Measurements from ENCODE around the gene GRXCR2.
A peak's percentile ranks its signal among the peaks of the same experiment; 100 is the strongest.
"Not testable (repeated sequence)": the region's sequence is repeated elsewhere in the genome, so short reads cannot be mapped to it uniquely, and the experiment has no call there.

Gene GRXCR2, protein sequence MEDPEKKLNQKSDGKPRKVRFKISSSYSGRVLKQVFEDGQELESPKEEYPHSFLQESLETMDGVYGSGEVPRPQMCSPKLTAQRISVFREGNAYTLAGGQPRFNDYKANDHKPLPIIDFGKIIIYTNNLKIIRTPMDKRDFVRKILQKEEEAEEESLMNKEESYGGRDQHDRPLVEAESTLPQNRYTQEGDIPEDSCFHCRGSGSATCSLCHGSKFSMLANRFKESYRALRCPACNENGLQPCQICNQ

DNA sequence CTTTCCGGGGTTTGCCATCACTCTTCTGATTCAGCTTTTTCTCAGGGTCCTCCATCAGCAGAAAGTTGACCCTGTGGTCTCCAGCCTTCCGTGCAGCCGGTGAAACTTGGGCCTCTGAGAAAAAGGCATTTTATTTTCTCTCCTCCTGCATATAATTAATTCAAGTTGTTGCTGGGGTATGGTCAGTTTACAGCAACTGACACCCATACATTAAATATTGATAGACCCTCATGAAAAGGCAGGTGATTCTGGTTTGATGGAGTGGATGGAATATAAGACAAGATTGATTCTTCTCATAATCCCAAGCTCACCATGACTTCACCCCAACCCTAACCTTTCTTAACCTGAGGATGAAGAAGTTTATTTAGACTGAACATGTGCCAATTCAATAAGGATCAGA, at the start of gene GRXCR2:
TSS of gene GRXCR2 (minus strand) at position 101 of the 400 bp plus-strand sequence. CDS start at position 55, 46 bp downstream.
- no peak for DNase-seq

DNA sequence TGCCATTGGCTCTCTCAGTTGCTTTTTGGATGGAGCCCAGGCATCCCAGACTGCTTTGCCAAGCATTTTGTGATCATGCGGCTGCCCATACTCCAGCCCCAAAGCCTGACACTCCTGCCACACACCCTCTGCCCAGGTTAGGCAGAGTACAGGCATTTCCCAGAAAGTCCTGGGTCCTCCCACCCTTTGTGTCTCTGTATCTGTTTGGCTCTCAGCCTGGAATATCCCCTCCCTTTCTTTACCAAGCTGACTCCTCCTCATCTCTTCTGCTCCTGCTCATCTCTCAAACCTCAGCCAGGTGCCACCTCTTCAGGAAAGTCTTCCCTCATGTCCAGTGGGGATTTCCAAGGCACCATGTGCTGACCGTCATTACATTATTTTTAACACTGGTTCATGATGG, 49.2 kb upstream of the GRXCR2 start:
- DNase-seq: no peak

DNA sequence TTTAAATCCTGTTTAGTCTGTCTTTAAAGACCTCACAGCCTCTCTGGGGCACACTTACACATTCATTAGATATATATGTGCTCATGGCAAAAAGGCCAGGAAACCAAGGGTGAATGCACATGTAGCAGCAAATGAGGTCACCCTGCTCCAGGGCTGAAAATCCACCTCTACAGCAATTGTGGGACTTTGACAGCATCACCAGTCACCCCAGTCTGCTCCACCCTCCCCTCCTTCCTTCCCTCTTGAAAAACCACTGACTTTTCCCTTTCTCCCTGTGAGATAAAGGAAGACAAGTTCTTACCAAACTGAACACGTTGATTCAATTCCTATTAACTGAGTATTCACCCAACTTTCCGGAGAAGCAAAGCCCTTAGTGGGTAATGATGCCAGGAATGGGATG, 48.4 kb upstream of the GRXCR2 start:
- no peak for DNase-seq

DNA sequence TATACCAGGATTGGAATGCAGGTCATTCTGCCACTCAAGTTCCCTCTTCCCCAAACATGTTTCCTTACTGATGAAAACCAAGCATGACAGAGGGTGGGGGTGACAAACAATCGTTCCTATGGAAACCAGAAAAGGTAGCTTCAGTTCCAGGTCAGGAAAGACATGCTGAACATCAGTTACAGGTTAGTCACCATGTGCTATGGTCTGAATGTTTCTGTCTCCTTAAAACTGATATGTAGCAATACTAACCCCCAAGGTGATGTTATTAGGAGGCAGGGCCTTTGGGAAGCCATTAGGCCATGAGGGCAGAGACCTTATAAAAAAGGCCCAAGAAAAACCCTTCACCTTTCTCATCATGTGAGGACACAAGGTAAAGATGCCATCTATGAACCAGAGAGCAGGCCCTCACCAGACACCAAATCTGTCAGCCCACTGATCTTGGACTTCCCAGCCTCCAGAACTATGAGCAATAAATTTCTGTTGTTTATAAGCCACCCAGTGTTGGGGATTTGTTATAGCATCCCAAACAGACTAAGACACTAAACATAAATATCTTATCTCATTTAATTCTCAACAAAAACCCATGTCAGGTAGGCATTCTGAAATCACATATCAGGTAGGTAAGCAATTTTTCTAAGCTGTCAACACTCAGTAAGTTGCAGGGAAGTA, 47.9 kb upstream of the GRXCR2 start:
- no peak for DNase-seq

DNA sequence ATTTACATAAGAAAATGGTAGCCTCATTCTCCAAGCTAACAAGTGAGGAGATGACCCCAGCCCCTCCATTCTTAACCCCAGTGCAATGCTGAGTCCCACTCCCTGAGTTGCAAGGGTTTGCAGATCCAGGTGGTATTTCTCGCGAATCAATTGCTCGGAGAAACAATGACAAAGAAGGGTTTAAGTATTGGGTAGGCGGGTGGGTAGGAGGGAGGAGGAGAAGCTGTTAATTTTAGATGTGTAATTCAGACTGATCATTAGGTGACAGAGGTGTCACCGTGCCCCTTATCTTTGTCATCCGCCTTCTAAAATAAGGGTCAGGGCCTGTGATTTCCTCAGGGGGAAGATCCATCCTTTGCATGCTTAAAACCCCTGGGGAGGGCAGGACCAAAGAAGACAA, 46.6 kb upstream of the GRXCR2 start:
- DNase-seq: no peak

DNA sequence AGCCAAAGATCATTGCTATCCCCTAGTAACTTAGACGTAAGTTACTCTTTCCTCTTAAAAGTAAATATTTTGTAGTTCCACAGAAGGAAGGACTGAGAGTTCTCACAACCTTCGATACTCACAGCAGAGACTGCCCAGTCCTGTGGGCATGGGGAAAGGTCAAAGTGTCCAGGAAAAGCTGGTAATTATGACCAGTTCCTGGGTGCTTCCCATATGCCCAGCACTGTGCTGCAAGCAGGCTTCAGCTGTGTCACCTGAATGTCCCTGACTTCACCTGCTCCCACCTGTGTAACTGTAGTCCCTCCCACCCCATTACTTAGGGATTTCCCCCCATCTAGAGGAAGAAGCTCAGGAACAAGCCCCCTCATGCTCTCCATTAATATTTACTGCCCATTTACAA, 45.6 kb upstream of the GRXCR2 start:
- no peak for DNase-seq

DNA sequence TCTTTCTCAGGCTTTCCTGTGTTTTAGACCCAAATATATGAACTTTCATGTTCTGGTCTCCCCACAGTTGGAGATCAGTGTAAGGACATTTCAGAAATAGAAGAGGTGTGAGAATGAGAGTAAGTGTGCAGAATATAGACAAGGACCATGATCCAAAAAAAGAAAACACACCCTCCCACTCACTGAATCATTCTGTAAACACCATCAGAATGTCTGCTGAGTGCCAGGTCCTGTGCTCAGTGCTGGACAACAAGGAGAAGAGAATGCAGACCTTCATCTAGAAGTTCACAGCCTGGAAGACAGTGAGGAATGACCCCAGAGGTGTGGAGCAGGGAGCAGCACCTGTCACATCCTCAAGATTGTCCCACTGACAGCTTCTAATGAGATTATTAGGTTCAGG, 44.5 kb upstream of the GRXCR2 start:
- no peak for DNase-seq

DNA sequence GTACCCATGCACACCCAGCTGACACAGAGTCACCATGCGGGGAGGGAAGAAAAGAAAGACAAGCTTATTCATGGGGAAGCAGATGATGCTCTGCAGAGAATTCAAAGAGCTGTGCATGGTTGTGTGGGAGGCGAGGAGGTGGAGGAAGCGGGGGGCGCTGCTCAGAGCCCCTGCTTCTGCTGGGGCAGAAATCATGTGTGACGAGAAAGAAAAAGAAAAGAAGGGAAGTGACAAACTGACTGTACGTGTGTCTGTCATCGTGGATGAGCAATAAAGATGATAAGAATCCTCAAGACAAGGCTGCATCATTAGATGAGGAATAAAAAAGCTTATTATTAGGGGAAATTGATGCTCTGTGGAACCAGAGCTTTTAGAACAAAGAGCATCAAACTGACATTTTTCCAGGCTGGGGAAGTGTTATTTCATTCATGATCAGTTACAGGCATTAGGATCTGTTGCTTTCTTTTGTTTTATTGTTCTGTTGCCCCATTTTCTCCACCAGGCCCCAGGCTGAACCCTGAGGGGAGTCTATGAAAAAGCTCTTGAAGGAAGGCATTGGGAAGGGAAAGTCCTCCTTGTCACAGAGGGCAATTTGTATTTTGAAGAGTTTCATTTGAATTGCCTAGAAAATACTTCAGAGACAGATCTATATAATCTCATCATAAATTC, 43.3 kb upstream of the GRXCR2 start:
- no peak for DNase-seq

DNA sequence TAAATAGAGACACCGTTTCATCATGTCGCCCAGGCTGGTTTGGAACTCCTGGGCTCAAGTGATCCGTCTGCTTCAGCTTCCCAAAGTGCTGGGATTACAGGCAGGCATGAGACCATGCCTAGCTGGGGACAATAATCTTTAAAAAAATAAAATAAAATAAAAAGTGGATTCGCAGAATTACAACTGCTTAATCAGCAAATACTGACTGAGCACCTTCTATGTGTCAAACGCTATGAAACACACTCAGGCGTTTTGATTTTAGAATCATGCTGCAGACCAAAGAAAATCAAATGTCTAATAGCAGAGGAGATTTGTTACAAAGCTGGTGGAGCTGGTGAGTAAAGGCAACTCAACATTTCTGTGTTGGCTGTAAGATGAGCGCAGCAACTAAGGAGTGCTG, 40.9 kb upstream of the GRXCR2 start:
- no peak for DNase-seq

DNA sequence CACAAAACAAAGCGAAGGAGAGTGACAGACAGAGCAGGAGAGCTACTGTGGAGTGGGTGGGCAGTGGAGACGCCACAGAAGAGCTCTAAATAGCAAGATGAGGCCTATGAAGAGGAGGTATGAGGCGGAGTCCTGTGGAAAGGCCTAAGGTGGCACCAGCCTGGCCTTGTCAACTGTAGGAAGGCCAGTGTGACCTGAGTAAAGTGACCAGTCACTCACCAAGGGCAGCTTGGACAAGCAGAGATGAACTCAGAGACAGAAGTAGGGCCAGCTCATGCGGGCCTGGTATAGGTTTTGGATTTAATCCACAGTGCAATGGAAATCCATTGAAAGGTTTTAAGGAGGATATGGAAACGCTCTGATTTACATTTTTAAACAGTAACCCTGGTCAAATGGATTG, 39.8 kb upstream of the GRXCR2 start:
- no peak for DNase-seq

DNA sequence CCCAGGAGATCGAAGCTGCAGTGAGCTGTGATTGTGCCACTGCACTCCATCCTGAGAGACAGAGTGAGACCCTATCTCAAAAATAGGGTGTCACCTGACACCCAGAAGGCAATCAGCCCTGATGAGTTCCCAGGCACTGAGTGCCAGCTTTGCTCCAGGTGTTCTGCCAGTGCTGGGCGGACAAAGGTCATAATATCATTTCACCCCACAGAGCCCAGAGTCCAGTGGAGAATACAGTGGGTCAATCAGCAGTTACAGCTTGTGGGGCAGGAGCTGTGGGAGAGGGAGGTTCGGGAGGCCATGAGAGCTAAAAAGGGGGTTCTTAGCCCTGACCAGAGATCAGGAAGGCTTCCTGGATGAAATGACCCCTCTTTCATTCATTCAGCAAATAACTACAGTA, 39.2 kb upstream of the GRXCR2 start:
- DNase-seq: no peak

DNA sequence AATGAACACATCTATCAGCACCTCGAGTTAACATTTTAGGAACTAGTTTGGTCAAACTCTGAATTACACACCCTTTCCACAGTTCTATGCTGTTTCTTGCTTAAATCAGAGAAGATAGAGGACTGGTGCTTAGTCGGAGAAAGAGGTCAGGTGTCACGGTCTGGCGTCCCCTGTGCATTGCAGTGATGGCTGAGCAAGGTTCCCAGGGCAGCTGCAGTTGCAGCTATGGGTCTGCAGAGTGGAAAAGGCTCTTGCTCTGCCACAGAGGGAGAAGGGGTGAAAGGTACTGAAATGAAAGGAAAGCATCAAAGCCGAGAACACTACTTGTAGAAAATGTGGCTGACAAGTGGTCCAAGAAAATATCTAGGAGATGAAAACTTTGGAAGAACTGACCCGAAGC, 38.4 kb upstream of the GRXCR2 start:
- DNase-seq: no peak

DNA sequence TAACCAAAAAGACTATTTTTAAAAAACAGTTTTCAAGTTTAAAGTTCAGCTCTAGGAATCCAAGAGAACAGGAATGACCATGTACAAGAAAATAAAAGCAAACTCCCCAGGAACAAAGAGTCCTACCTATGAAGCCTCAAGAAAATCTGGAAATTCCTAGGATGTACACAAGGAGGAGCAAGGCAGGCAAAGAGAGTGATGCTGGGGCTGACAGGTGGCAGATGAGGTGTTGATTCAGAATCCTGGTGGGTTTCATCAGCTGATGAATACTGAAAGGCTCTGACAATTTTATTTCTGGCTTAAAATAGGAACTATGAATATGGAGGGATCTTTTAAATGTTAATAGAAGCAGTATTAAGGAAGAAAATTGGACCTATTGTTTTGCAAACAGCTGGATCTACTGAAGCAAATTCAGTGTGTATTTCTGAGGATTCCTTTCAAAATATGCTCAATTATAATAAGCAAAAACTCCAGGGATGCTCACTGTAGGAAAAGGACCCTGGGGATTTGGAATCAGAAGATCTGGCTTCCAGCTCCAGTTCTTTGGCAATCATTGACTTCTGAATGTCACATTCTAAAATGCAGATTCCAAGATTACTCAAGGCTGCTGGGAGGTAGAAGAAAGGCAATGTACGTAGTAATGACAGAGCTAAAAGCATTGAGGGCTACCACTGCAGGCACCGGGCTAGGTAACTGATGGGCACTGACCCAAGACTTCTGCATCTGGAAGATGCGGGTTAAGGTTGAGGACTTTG, 35.6 kb upstream of the GRXCR2 start:
- no peak for DNase-seq

DNA sequence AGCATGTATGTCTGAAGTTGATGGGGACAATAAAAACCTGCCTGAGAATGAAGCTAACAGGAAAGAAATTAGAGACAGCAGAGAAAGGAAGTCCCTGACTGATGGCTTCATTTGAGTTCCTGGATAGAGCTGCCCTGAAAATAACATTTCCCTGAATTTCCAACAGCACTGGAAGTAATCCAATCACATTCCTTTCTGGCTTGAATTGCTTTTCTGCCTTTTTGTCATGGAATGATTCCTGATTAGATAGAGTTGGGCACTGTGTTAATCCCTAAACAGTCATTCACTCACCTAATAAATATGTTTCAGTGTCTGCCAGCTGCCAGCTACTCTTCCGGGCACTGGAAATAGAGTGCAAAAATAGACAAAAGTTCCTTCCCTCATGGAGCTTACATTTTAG, 33.6 kb upstream of the GRXCR2 start:
- no peak for DNase-seq

DNA sequence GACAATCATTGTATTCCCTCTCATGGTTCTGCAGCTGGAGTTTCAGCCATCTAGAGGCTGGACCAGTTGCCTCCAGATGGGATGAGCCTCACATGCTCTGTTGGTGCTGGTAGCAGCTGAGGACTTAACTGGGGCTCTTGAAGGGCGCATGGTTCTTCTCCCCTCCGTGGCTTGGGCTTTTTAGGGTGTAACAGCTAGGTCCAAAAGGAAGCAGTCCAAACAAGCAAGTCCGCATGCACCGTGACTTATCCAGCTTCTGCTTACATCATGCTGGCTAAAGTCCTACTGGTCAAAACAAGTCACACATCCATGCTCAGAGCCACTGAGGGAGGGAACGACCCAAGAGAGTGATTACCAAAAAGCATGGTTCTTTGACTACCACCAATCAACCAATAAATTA, 31.9 kb upstream of the GRXCR2 start:
- no peak for DNase-seq

DNA sequence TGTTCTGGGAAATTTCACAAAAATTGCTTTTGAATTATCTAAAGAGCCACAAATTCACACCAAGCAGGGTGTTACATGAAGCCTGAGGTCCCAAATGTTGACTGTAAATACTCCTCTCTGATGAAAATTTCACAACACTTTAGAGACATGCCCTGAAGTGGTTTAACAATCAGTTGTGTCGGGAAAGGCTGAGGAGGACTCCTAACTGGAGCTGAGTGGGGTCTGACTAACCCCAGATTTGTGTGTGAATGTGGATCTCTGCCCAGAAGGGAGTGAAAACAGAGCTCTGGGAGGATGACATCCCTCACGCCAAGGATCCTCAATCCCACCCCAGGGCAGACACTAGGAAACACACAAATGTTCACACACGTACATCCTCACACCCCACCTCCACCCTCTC, 31.1 kb upstream of the GRXCR2 start:
- no peak for DNase-seq

DNA sequence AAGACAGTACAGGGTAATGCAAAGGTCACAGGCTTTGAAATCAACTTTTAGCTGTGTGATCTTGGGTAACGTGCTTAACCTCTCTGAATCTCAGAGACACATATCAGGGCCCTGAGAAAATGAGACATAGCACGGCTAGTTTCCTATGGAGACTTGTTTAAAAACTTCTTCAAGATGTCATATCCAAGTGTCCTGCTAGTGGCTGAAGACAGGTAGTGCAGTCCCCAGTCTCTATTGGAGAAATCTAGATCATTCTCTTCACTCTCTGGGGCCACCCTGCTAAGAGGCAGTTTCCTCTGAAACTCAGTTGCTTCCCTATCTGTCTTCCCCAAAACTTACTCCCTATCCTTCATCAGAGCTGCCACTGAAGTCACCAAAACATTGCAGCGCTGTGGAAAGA, 30.3 kb upstream of the GRXCR2 start:
- no peak for DNase-seq

DNA sequence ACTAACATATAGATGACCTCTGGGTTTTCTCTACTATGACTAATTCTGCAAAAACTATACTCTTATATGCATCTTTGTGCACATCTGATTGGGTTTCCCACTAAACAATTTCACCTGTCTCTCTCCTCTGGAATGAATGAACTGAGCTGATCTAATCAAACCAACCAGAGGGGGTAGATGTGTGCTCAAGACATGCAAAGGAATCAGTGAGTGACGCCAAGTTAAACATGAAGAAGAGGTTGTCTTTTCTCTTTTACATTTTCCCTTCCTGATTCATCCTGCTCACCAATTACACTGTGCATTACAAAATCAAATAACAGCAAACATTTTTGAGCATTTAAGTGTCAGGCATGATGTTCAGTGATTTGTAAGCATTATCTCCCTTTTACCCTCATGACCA, 29.6 kb upstream of the GRXCR2 start:
- DNase-seq: no peak

DNA sequence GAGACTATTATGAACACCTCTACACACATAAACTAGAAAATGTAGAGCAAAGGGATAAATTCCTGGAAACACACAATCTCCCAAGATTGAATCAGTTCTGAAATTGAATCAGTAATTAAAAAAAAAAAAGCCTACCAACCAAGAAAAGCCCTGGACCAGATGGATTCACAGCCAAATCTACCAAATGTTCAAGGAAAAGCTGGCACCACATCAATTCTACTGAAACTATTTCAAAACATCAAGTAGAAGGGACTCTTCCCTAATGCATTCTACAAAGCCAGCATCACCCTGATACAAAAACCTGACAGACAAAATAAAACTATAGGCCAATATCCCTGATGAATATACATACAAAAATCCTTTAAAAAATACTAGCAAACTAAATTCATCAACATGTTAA, 25.4 kb upstream of the GRXCR2 start:
- DNase-seq: peak; percentile 10

DNA sequence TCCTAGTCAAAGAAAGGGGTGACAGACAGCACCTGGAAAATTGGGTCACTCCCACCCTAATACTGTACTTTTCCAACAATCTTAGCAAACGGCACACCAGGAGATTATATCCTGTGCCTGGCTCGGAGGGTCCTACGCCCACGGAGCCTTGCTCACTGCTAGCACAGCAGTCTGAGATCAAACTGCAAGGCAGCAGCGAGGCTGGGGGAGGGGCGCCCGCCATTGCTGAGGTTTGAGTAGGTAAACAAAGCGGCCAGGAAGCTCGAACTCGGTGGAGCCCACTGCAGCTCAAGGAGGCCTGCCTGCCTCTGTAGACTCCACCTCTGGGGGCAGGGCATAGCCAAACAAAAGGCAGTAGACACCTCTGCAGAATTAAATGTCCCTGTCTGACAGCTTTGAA, 18.6 kb upstream of the GRXCR2 start:
- DNase-seq: not testable (repeated sequence)

DNA sequence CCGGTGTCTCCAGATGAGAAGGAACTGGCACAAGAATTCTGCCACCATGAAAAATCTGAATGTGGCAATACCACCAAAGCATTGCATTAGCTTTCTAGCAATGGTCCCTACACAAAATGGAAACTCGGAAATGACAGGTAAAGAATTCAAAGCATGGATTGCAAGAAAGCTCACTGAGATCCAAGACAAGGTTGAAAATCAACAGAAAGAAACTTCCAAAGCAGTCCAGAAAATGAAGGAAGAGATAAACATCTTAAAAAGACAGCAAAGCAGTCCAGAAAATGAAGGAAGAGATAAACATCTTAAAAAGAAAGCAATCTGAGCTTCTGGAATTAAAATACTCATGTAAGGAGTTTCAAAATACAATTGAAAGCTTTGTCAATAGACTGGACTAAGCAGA, 16.8 kb upstream of the GRXCR2 start:
- no peak for DNase-seq

DNA sequence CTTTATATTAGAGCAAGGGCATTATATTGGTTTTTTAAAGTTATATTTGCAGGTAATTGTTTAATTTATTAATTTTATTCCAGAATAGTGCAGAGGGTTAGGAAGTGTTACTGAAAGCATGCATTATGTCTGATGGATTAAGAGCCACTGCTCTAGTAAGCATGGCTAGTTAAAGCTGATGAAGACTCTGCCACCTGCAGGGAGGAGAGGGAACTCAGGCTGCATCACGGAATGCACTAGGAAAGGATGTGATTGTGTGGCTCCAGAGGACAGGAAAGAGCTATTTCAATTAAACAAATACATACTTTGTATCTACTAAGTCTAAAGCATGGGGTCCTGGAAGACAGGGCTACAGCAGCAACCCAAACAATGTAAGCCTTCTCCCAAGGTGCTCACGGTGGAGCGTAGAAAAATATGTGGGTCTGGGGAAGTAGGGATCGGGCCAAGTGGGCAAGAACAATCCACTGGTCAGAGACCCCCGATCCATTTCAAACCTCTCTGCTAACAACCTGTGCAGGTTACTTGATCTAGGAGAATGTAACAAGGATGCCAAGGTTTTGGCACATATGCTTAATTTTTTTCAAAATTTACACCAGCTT, 15.3 kb upstream of the GRXCR2 start:
- peak; percentile 22 for DNase-seq

DNA sequence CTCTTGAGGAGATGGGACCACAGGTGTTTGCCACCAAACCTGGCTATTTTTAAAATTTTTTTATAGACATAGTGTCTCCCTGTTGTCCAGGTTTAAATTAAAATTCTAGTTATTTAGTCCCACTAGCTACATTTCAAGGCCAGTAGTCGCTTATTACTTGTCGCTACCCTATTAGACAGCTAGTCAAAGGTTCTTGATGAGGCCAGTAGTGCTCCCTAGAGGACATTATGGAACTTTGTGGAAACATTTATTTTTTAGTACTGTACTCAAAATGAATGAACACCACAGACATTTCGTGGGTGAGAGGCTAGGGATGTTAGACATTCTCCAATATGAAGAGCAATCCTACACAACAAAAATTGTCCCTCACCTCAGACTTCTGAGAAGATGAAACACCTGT, 14.4 kb upstream of the GRXCR2 start:
- DNase-seq: no peak
